ENCODE results near the gene THRAP3.
A peak's percentile ranks its signal among the peaks of the same experiment; 100 is the strongest.
"Not testable (repeated sequence)": the region's sequence is repeated elsewhere in the genome, so short reads cannot be mapped to it uniquely, and the experiment has no call there.

THRAP3 gene

DNA sequence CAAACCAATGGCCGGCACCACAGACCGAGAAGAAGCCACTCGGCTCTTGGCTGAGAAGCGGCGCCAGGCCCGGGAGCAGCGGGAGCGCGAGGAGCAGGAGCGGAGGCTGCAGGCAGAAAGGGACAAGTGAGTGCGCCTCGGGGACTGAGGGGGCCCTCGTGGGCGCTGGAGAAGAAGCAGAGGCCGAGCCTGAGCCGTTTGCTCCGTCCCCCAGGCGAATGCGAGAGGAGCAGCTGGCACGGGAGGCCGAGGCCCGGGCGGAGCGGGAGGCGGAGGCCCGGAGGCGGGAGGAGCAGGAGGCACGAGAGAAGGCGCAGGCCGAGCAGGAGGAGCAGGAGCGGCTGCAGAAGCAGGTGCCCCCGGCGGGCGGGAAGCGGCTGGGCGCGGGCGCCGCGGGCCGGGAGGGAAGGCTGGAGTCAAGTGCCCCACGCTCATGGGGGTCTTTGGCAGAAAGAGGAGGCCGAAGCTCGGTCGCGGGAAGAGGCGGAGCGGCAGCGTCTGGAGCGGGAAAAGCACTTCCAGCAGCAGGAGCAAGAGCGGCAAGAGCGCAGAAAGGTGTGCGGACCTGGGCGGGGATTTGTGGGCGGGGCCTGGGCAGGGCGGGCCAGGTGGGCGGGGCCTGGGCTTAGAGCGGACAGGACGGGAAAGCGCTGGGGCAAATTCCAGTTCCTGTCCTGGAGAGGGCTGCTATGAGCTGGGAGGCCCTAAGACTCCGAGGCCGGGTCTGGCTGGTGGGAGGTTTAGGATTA is 45.6 kb upstream of the THRAP3 start:
- TF ChIP-seq, protein P1, sequence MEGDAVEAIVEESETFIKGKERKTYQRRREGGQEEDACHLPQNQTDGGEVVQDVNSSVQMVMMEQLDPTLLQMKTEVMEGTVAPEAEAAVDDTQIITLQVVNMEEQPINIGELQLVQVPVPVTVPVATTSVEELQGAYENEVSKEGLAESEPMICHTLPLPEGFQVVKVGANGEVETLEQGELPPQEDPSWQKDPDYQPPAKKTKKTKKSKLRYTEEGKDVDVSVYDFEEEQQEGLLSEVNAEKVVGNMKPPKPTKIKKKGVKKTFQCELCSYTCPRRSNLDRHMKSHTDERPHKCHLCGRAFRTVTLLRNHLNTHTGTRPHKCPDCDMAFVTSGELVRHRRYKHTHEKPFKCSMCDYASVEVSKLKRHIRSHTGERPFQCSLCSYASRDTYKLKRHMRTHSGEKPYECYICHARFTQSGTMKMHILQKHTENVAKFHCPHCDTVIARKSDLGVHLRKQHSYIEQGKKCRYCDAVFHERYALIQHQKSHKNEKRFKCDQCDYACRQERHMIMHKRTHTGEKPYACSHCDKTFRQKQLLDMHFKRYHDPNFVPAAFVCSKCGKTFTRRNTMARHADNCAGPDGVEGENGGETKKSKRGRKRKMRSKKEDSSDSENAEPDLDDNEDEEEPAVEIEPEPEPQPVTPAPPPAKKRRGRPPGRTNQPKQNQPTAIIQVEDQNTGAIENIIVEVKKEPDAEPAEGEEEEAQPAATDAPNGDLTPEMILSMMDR (IDR thresholded peaks at IDR 0.05; ENCODE audit: control insufficient read depth, extremely low read depth, insufficient read depth), result no peak
- no peak overlapping the region for H3K4me3 ChIP-seq (ENCODE audit: low read depth, low read length)
- no peak for DNase-seq (ENCODE audit: low read depth)

DNA sequence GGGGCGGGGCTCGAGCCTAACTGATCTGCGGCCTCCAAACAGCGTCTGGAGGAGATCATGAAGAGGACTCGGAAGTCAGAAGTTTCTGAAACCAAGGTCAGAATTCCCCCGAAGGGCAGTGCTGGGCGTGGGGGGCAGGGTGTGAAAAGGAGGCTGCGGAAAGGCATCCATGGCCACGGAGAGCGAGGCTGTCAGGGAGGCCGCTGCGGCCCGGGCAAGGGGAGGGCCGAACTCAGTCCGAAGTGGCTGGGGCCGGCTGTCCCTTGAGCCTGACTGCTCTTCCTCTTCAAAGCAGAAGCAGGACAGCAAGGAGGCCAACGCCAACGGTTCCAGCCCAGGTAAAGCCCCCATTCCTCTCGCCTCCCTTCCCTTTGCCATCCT is 45.0 kb upstream of the THRAP3 start:
- no peak for DNase-seq (ENCODE audit: low read depth)
- TF ChIP-seq, protein P1 (IDR thresholded peaks at IDR 0.05; ENCODE audit: control insufficient read depth, extremely low read depth, insufficient read depth), result no peak
- H3K4me3 ChIP-seq (ENCODE audit: low read depth, low read length), result no peak overlapping the region

DNA sequence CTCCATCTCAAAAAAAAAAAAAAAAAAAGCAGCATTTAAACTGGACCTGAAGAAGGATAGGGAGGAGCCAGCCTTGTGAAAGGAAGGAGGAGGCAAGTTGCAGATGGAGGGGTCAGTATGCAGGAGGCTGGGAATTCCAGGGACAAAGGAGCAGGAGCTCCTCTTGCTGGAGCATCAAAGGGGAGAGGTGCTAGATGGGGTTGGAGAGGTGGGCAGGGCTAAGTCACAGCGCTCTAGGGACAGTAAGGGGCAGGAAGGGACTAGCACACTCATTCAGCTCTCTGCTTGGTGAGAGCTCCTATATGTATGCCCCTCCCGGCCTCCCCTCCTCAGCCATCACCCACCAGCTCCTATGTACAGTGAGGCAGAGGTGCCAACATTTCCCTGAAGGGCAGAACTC is 41.5 kb upstream of the THRAP3 start:
- no peak for DNase-seq (ENCODE audit: low read depth)
- no peak overlapping the region for H3K4me3 ChIP-seq (ENCODE audit: low read depth, low read length)
- TF ChIP-seq, protein P1 (IDR thresholded peaks at IDR 0.05; ENCODE audit: control insufficient read depth, extremely low read depth, insufficient read depth), result no peak

DNA sequence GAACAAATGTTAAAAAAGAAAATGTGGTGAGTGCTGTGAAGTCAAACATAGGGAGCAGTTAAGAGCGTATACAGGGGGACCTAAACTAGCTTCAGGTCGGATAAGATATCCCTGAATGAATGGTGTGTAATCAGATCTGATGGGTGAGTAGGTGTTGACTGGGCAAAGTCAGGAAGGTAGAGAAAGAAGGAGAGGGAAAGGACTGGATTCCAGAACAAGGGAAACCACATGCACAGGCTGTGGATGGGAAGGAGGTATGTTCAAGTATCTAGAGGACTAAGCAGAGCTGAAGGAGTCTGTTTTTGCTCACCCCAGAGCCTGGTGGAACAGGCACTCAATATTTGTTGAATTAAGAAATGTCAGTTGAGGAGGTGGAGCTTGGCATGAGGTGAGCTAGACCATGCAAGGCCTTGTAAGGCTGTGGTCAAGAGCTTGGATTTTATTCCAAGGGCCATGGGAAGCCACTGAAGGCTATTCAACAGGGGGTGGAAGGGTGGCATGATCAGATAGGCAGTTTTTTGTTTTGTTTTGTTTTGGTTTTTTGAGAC is 40.9 kb upstream of the THRAP3 start:
- TF ChIP-seq, protein P1 (IDR thresholded peaks at IDR 0.05; ENCODE audit: control insufficient read depth, extremely low read depth, insufficient read depth), result no peak
- H3K4me3 ChIP-seq (ENCODE audit: low read depth, low read length), result no peak overlapping the region
- no peak for DNase-seq (ENCODE audit: low read depth)

DNA sequence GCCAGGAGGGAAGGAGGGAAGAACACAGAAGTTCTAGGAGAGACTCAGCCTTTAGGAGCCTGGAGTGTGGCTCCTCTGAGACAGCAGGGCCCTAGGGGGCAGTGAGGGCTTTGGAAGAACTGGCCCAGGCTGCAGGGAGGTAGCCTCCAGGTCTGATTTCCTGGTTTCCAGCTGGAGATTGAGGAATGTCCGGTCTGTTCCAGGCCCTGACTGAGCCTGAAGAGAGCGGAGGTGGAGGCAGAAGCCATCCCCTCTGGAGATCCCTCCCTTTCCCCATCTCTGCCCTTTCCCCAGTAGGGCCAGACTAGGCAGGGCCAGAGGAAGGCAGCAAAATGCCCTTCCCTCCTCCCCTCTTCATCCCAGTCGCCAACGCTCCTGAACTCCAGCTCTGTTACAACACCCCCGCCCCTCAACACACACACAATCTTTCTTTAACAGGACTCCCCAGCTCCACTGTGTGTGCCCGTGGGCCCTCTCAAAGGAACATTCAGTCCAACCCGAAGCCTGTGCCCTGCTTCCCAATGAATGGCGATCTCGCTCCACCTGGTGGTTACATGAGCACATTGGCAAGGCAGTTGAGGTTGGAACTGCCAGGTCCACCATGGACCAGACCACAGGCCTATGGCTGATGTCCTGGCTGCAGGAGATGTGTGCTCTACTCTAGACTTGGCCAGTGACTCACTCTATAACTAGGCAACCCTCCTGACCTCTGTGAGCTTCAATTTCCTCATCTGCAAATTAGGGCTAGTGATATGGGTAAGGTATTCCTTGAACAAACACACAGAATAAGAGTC is 36.2 kb upstream of the THRAP3 start:
- H3K4me3 ChIP-seq (ENCODE audit: low read depth, low read length), result no peak overlapping the region
- peak; percentile 70 for DNase-seq (ENCODE audit: low read depth)

DNA sequence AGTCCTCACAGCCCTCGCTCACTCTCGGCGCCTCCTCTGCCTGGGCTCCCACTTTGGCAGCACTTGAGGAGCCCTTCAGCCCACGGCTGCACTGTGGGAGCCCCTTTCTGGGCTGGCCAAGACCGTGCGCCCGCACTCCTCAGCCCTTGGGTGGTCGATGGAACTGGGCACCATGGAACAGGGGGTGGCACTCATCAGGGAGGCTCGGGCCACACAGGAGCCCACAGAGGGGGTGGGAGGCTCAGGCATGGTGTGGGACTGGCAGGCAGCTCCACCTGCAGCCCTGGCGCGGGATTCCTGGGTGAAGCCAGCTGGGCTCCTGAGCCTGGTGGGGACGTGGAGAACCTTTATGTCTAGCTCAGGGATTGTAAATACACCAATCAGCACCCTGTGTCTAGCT is 27.4 kb upstream of the THRAP3 start:
- H3K4me3 ChIP-seq (ENCODE audit: low read depth, low read length); DNase-seq (ENCODE audit: low read depth): not testable (repeated sequence)

More for the DNA sequence above, 36.2 kb upstream of the THRAP3 start:
- TF ChIP-seq, protein P1 (IDR thresholded peaks at IDR 0.05; ENCODE audit: control insufficient read depth, extremely low read depth, insufficient read depth), result peak; percentile 97

DNA sequence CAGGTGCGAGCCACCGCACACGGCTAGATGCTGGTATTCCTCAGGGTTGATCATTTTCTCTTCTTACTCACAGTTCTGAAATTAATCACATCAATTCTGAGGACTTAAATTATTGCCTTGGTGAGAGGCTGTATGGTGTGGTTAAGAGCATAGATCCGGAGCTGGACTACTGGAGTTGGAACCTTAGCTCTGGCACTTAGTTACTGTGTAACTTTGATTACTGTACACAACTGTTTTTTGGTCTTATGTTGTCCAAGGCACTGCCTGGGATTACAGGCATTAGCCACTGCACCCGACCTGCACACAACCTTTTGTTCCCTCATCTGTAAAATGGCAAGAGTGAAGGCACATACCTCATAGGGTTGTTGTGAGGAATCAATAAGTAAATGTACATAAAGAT is 25.6 kb upstream of the THRAP3 start:
- no peak overlapping the region for H3K4me3 ChIP-seq (ENCODE audit: low read depth, low read length)
- DNase-seq (ENCODE audit: low read depth), result no peak
- TF ChIP-seq, protein P1 (IDR thresholded peaks at IDR 0.05; ENCODE audit: control insufficient read depth, extremely low read depth, insufficient read depth), result no peak

Measured in LNCaP clone FGC (cell line).